Chondrocyte (in vitro differentiated cells): ENCODE measurements around the gene FFAR2. TPM values are rescaled to one million over a fixed set of nuclear protein-coding genes. Genes with fewer than 3 reads are reported as not detected.

Source experiments
- DNase-seq: peaks from one replicate; pipeline ENCODE4 v3.0.0; 2021; ENCODE audit warnings: mixed read lengths, low spot score
- H3K27ac Mint-ChIP-seq: one replicate; pipeline ENCODE4 v1.8.0; 2021; ENCODE audit warnings: mild to moderate bottlenecking, moderate library complexity, mixed read lengths; ENCODE audit not compliant: unreplicated experiment
- H3K27me3 Mint-ChIP-seq: 2 replicates; pipeline ENCODE4 v1.8.0; 2021; ENCODE audit warnings: low read depth, mixed read lengths
- H3K36me3 Mint-ChIP-seq: 2 replicates; pipeline ENCODE4 v1.8.0; 2021; ENCODE audit warnings: low read depth, mixed read lengths
- H3K4me1 Mint-ChIP-seq: 2 replicates; pipeline ENCODE4 v1.8.0; 2021; ENCODE audit warnings: low read depth, mild to moderate bottlenecking, mixed read lengths
- H3K4me3 Mint-ChIP-seq: one replicate; pipeline ENCODE4 v1.8.0; 2021; ENCODE audit warnings: mild to moderate bottlenecking, moderate library complexity, mixed read lengths; ENCODE audit not compliant: unreplicated experiment
- H3K9me3 Mint-ChIP-seq: 2 replicates; pipeline ENCODE4 v1.8.0; 2021; ENCODE audit warnings: low read depth, mixed read lengths
- CTCF ChIP-seq: fragments of 200-600 bp; sonication (generic); IDR thresholded peaks from 2 replicates; pipeline ENCODE4 v1.5.0; 2021; ENCODE audit warnings: antibody characterized with exemption, mild to moderate bottlenecking, moderate library complexity
- total RNA-seq: library from RNA; stranded (reverse); gene quantifications from 3 replicates; pipeline ENCODE4 v1.2.1, GENCODE V29; 2021

The FFAR2 gene
- total RNA-seq, 1 donor from 2014 or later = not detected

GRCh38 chr19:35439921-35440320, 8.1 kb upstream of the FFAR2 start:
- Mint-ChIP-seq H3K4me3 (no peak overlapping the region), H3K27me3 (peaks cover 24% of the 10 kb centered on the region), H3K9me3 (no peaks in the 10 kb centered on the region), H3K27ac (no peak overlapping the region), H3K36me3 (no peaks in the 10 kb centered on the region), H3K4me1 (peaks cover 9% of the 10 kb centered on the region)
- no peak for TF ChIP-seq CTCF
- no peak for DNase-seq

- Mint-ChIP-seq H3K27ac (no peak overlapping the region), H3K27me3 (peaks cover 32% of the 10 kb centered on the region), H3K4me1 (no peaks in the 10 kb centered on the region)
Measured at GRCh38 chr19:35442091-35442490, 6.0 kb upstream of the FFAR2 start.

GRCh38 chr19:35444735-35445134, 3.3 kb upstream of the FFAR2 start:
- no peak overlapping the region for H3K27ac Mint-ChIP-seq
- H3K9me3 Mint-ChIP-seq = no peaks in the 10 kb centered on the region
- TF ChIP-seq CTCF = no peak
- H3K36me3 Mint-ChIP-seq = no peaks in the 10 kb centered on the region
- H3K4me3 Mint-ChIP-seq = no peak overlapping the region
- peaks cover 39% of the 10 kb centered on the region for H3K27me3 Mint-ChIP-seq
- DNase-seq = no peak
- H3K4me1 Mint-ChIP-seq = no peaks in the 10 kb centered on the region

More at GRCh38 chr19:35442091-35442490, 6.0 kb upstream of the FFAR2 start:
- H3K4me3 Mint-ChIP-seq = no peak overlapping the region
- H3K36me3 Mint-ChIP-seq = no peaks in the 10 kb centered on the region
- no peak for TF ChIP-seq CTCF
- H3K9me3 Mint-ChIP-seq = no peaks in the 10 kb centered on the region
- no peak for DNase-seq

GRCh38 chr19:35445826-35446593, 2.0 kb upstream of the FFAR2 start:
- Mint-ChIP-seq H3K9me3 (no peaks in the 10 kb centered on the region), H3K27ac (no peak overlapping the region), H3K36me3 (no peaks in the 10 kb centered on the region), H3K4me1 (no peaks in the 10 kb centered on the region), H3K4me3 (no peak overlapping the region), H3K27me3 (peaks cover 42% of the 10 kb centered on the region)
- TF ChIP-seq CTCF = no peak
- no peak for DNase-seq

GRCh38 chr19:35449359-35450043, 1.4 kb downstream of the FFAR2 start:
- TF ChIP-seq CTCF = no peak
- no peak for DNase-seq
- no peak overlapping the region for H3K27ac Mint-ChIP-seq
- no peak overlapping the region for H3K4me3 Mint-ChIP-seq
- H3K36me3 Mint-ChIP-seq = no peaks in the 10 kb centered on the region
- H3K4me1 Mint-ChIP-seq = no peaks in the 10 kb centered on the region
- H3K9me3 Mint-ChIP-seq = no peaks in the 10 kb centered on the region
- peaks cover 54% of the 10 kb centered on the region for H3K27me3 Mint-ChIP-seq
